NCI-H2196 treated with DMSO at 0.1 percent for 48 hours (cell line): Measurements from ENCODE around the gene DNAJC1.
"Not testable (repeated sequence)": the region's sequence is repeated elsewhere in the genome, so short reads cannot be mapped to it uniquely, and the experiment has no call there.

Experiments used
- DNase-seq: peaks from one replicate; lab custom pipeline; 2025; ENCODE audit not compliant: unreplicated experiment; lab: John Stamatoyannopoulos, UW

DNAJC1 gene

GRCh38 chr10:21831986-21832820 lies 171.3 kb downstream of the DNAJC1 start:
- no peak for DNase-seq

- DNase-seq = no peak
Observed at GRCh38 chr10:21830037-21830436, 173.5 kb downstream of the DNAJC1 start.

- DNase-seq = no peak
Observed at GRCh38 chr10:21827308-21827707, 176.2 kb downstream of the DNAJC1 start.

GRCh38 chr10:21826725-21827124 lies 176.8 kb downstream of the DNAJC1 start:
- no peak for DNase-seq

GRCh38 chr10:21825345-21825744 lies 178.2 kb downstream of the DNAJC1 start:
- DNase-seq = no peak

- DNase-seq = no peak
Observed at GRCh38 chr10:21824409-21824808, 179.1 kb downstream of the DNAJC1 start.

- DNase-seq = no peak
Observed at GRCh38 chr10:21823617-21824016, 179.9 kb downstream of the DNAJC1 start.

- DNase-seq = not testable (repeated sequence)
Observed at GRCh38 chr10:21822273-21822672, 181.3 kb downstream of the DNAJC1 start.

GRCh38 chr10:21820952-21821351 lies 182.6 kb downstream of the DNAJC1 start:
- no peak for DNase-seq

GRCh38 chr10:21818416-21818815 lies 185.1 kb downstream of the DNAJC1 start:
- not testable (repeated sequence) for DNase-seq

GRCh38 chr10:21814866-21815265 lies 188.7 kb downstream of the DNAJC1 start:
- DNase-seq = no peak

- DNase-seq = no peak
Observed at GRCh38 chr10:21813946-21814345, 189.6 kb downstream of the DNAJC1 start.

- DNase-seq = no peak
Observed at GRCh38 chr10:21811245-21811585, 192.3 kb downstream of the DNAJC1 start.

- DNase-seq = no peak
Observed at GRCh38 chr10:21810582-21811244, 192.8 kb downstream of the DNAJC1 start.

- DNase-seq = no peak
Observed at GRCh38 chr10:21808550-21808949, 195.0 kb downstream of the DNAJC1 start.

GRCh38 chr10:21807180-21807579 lies 196.3 kb downstream of the DNAJC1 start:
- no peak for DNase-seq

GRCh38 chr10:21803374-21803773 lies 200.2 kb downstream of the DNAJC1 start:
- DNase-seq = no peak

GRCh38 chr10:21801609-21802008 lies 201.9 kb downstream of the DNAJC1 start:
- DNase-seq = no peak

- DNase-seq = no peak
Observed at GRCh38 chr10:21797984-21798765, 205.4 kb downstream of the DNAJC1 start.

GRCh38 chr10:21797533-21797932 lies 206.0 kb downstream of the DNAJC1 start:
- no peak for DNase-seq

- DNase-seq = no peak
Observed at GRCh38 chr10:21791276-21791675, 212.3 kb downstream of the DNAJC1 start.

- DNase-seq = no peak
Observed at GRCh38 chr10:21776883-21777282, 226.6 kb downstream of the DNAJC1 start.
